ENCODE measurements around the gene PPARGC1A. TPM values are rescaled to one million over a fixed set of nuclear protein-coding genes. Genes with fewer than 3 reads are reported as not detected.

PPARGC1A gene
- total RNA-seq, 1 donor from 2014 or later = 2.2 TPM

DNA sequence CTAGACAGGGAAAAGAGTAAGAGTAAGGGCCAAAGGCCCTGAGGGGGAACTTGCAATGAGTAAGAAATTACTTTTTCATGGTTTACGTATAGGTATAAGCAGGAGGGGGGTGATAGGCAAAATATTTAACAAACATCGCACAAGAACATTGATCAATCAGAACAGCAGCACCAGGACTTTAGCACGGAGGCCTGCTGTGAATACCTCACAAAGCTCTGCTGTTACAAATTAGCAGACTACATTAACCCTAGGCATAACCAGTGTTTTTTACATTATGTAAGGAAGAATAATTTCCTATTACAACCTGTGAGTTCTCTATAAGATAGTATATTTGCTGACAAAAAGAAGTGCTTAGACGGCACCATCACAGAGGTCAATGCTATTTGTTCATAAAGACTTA is 44.9 kb downstream of the PPARGC1A start:
- H3K36me3 Mint-ChIP-seq (ENCODE audit: low read depth) = no peaks in the 10 kb centered on the region
- TF ChIP-seq, protein P1, sequence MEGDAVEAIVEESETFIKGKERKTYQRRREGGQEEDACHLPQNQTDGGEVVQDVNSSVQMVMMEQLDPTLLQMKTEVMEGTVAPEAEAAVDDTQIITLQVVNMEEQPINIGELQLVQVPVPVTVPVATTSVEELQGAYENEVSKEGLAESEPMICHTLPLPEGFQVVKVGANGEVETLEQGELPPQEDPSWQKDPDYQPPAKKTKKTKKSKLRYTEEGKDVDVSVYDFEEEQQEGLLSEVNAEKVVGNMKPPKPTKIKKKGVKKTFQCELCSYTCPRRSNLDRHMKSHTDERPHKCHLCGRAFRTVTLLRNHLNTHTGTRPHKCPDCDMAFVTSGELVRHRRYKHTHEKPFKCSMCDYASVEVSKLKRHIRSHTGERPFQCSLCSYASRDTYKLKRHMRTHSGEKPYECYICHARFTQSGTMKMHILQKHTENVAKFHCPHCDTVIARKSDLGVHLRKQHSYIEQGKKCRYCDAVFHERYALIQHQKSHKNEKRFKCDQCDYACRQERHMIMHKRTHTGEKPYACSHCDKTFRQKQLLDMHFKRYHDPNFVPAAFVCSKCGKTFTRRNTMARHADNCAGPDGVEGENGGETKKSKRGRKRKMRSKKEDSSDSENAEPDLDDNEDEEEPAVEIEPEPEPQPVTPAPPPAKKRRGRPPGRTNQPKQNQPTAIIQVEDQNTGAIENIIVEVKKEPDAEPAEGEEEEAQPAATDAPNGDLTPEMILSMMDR (IDR thresholded peaks at IDR 0.05) = no peak
- DNase-seq (ENCODE audit: low spot score) = no peak
- no peaks in the 10 kb centered on the region for H3K27me3 Mint-ChIP-seq (ENCODE audit: low read depth)
- no peaks in the 10 kb centered on the region for H3K4me1 Mint-ChIP-seq (ENCODE audit: low read depth)
- H3K4me3 Mint-ChIP-seq (ENCODE audit: unreplicated experiment) = no peak overlapping the region
- H3K9me3 Mint-ChIP-seq (ENCODE audit: low read depth) = no peaks in the 10 kb centered on the region
- H3K27ac Mint-ChIP-seq (ENCODE audit: unreplicated experiment) = no peak overlapping the region

DNA sequence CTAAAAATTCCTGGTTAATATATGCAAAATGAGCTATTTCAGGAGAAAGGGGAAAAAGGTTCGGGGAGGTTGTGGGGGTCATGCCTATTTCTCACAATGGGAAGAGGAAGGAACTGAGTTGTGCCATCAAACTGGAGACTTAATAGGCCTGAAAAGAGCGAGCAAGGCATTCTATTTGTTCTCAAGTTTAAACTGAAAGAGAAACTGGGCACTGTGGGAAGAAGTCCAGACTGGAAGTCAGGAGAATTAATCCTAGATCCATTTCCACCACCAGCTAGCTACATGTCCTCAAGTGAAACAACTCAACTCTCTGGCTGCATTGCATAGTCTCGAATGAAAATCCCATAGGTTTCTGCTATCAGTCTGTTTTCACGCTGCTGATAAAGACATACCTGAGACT is 50.6 kb downstream of the PPARGC1A start:
- H3K27ac Mint-ChIP-seq (ENCODE audit: unreplicated experiment) = no peak overlapping the region
- TF ChIP-seq, protein P1 (IDR thresholded peaks at IDR 0.05) = no peak
- no peak overlapping the region for H3K4me3 Mint-ChIP-seq (ENCODE audit: unreplicated experiment)
- H3K9me3 Mint-ChIP-seq (ENCODE audit: low read depth) = no peaks in the 10 kb centered on the region
- H3K4me1 Mint-ChIP-seq (ENCODE audit: low read depth) = peaks cover 16% of the 10 kb centered on the region
- H3K36me3 Mint-ChIP-seq (ENCODE audit: low read depth) = no peaks in the 10 kb centered on the region
- DNase-seq (ENCODE audit: low spot score) = no peak
- no peaks in the 10 kb centered on the region for H3K27me3 Mint-ChIP-seq (ENCODE audit: low read depth)

DNA sequence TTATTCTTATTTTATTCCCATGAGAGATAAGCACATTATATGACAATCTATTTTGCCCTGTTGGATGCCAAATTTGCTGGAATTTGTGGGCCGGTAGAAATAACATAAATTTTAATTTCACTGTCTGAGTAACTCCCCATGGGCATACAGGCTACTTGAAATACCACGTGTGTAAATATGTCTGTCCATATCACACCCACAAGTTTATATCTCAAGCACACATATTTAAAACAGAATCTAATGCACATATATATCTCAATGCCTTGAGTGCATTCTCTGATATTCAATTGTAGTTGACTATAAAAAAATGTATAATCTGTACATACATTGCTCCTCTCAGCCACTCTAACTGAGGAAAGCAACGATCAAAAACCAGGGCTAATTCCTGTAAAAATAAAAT is 51.2 kb downstream of the PPARGC1A start:
- Mint-ChIP-seq H3K36me3 (ENCODE audit: low read depth) (no peaks in the 10 kb centered on the region), H3K9me3 (ENCODE audit: low read depth) (no peaks in the 10 kb centered on the region), H3K4me3 (ENCODE audit: unreplicated experiment) (no peak overlapping the region), H3K27me3 (ENCODE audit: low read depth) (no peaks in the 10 kb centered on the region), H3K27ac (ENCODE audit: unreplicated experiment) (no peak overlapping the region), H3K4me1 (ENCODE audit: low read depth) (peaks cover 16% of the 10 kb centered on the region)
- TF ChIP-seq, protein P1 (IDR thresholded peaks at IDR 0.05) = no peak
- DNase-seq (ENCODE audit: low spot score) = no peak

DNA sequence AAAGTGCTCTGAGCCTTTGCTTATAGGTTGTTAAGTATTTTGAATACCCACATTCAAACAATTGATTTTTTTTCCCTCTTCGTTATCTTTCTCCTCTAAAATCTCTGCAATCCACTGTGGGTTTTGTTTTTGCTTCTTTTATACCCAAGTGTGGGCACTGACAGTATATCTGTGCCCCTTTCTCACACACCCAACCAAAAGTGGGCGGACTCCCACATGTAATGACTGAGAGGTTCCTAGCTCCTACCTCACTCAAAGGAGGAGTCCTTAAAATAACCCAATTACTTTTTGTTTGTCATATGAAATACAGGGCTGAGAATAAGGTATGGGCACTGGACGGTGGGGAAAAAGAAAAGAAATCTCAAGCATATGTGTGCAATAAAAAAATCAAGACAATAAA is 51.7 kb downstream of the PPARGC1A start:
- Mint-ChIP-seq H3K27ac (ENCODE audit: unreplicated experiment) (no peak overlapping the region), H3K36me3 (ENCODE audit: low read depth) (no peaks in the 10 kb centered on the region), H3K4me1 (ENCODE audit: low read depth) (peaks cover 16% of the 10 kb centered on the region), H3K9me3 (ENCODE audit: low read depth) (no peaks in the 10 kb centered on the region), H3K27me3 (ENCODE audit: low read depth) (no peaks in the 10 kb centered on the region), H3K4me3 (ENCODE audit: unreplicated experiment) (no peak overlapping the region)
- TF ChIP-seq, protein P1 (IDR thresholded peaks at IDR 0.05) = no peak
- DNase-seq (ENCODE audit: low spot score) = no peak

DNA sequence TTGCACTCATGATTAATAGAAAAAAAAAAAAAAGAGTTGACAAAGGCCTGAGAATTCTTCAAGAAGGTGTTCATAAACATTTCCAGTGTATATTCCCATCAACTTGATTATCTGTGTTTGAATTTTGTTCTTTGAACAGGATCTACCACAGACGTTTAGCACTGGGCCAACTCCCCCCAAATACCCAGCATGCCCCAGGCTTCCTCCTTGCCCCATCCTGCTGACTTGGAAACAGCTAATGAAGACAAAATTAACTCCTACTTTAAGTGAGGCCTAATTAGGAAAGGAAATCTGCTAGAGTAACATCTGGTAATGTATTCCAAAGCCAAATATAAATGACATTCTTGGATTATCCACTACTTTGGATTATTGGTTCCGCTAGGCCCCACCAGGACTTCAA is 52.5 kb downstream of the PPARGC1A start:
- Mint-ChIP-seq H3K27me3 (ENCODE audit: low read depth) (no peaks in the 10 kb centered on the region), H3K4me3 (ENCODE audit: unreplicated experiment) (no peak overlapping the region), H3K4me1 (ENCODE audit: low read depth) (peaks cover 16% of the 10 kb centered on the region), H3K27ac (ENCODE audit: unreplicated experiment) (no peak overlapping the region), H3K36me3 (ENCODE audit: low read depth) (no peaks in the 10 kb centered on the region), H3K9me3 (ENCODE audit: low read depth) (no peaks in the 10 kb centered on the region)
- TF ChIP-seq, protein P1 (IDR thresholded peaks at IDR 0.05) = no peak
- no peak for DNase-seq (ENCODE audit: low spot score)
